HL-60 (cell line): Measurements from ENCODE around the gene FBXO48.

Experiments used
- POLR2AphosphoS5 ChIP-seq: IDR thresholded peaks from 2 replicates; pipeline ENCODE4 v1.6.1; 2012; ENCODE audit warnings: low read depth
- TF ChIP-seq, protein P1 (sequence below): IDR thresholded peaks from one replicate; pipeline ENCODE4 v1.5.1; 2011; ENCODE audit warnings: low read length, control low read depth, inconsistent platforms; ENCODE audit not compliant: insufficient read depth

DNA sequence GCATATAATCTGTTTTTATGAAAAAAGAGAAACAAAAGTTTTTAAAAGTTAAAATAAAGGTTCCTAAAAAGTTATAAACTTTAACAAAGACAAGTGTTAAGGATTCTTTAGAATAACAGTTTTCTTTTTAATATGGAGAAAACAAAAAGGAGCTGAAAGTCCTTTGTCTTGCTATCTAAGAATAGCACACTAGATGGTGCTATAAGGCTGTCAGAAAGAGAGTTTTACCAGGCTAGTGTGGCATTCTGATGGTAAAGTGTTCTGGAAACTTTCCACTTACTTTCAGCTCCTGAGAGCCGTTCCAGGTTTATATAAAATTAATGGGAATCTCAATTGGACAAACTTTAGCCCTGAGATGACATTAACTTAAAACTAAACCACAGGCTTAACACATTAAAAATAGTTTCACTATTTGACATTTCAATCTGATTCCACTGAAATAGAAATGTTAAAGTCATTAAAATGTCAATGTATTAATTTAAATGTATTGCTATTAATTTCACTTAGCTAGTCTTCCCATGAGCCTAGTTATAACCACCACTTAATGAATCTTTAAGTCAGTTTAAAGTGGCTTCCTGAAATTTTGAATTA, 3.7 kb downstream of the FBXO48 start:
- TF ChIP-seq, protein P1, sequence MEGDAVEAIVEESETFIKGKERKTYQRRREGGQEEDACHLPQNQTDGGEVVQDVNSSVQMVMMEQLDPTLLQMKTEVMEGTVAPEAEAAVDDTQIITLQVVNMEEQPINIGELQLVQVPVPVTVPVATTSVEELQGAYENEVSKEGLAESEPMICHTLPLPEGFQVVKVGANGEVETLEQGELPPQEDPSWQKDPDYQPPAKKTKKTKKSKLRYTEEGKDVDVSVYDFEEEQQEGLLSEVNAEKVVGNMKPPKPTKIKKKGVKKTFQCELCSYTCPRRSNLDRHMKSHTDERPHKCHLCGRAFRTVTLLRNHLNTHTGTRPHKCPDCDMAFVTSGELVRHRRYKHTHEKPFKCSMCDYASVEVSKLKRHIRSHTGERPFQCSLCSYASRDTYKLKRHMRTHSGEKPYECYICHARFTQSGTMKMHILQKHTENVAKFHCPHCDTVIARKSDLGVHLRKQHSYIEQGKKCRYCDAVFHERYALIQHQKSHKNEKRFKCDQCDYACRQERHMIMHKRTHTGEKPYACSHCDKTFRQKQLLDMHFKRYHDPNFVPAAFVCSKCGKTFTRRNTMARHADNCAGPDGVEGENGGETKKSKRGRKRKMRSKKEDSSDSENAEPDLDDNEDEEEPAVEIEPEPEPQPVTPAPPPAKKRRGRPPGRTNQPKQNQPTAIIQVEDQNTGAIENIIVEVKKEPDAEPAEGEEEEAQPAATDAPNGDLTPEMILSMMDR, result peak; percentile 44
- no peak for TF ChIP-seq POLR2AphosphoS5
